BLaER1 treated with 17β-estradiol and CSF1 and Interleukin-3, amounts not matched to agents 10 nM and 100 nM (cell line): Measurements from ENCODE around the gene GPC1.
A peak's percentile ranks its signal among the peaks of the same experiment; 100 is the strongest.

ENCODE experiments used
- H3K27ac ChIP-seq, 11 experiments: shearing (Covaris generic); formaldehyde crosslinking; 2 replicates each; pipeline ENCODE4 v1.8.1; 2022
- H3K27me3 ChIP-seq, 11 experiments: shearing (Covaris generic); formaldehyde crosslinking; 2 replicates each; pipeline ENCODE4 v1.8.1; 2022
- H3K36me3 ChIP-seq, 11 experiments: shearing (Covaris generic); formaldehyde crosslinking; 2 replicates each; pipeline ENCODE4 v1.8.1; 2022
- H3K4me1 ChIP-seq, 10 experiments: shearing (Covaris generic); formaldehyde crosslinking; 2 replicates each; pipeline ENCODE4 v1.8.1; 2022
- H3K4me2 ChIP-seq, 11 experiments: shearing (Covaris generic); formaldehyde crosslinking; 2 replicates each; pipeline ENCODE4 v1.8.1; 2022
- H3K4me3 ChIP-seq, 10 experiments: shearing (Covaris generic); formaldehyde crosslinking; 2 replicates each; pipeline ENCODE4 v1.8.1; 2022
- H3K9ac ChIP-seq, 11 experiments: shearing (Covaris generic); formaldehyde crosslinking; 2 replicates each; pipeline ENCODE4 v1.8.1; 2022
- H3K9me3 ChIP-seq, 11 experiments: shearing (Covaris generic); formaldehyde crosslinking; replicated peaks in 1 of 11; 2 replicates each; pipeline ENCODE4 v1.8.1; 2022
- H4K20me1 ChIP-seq, 11 experiments: shearing (Covaris generic); formaldehyde crosslinking; 2 replicates each; pipeline ENCODE4 v1.8.1; 2022
- Cebpa-rat ChIP-seq, 11 experiments: shearing (Covaris generic); IDR thresholded peaks; 2 replicates each; pipeline ENCODE4 v1.8.1; 2022

Gene GPC1

DNA sequence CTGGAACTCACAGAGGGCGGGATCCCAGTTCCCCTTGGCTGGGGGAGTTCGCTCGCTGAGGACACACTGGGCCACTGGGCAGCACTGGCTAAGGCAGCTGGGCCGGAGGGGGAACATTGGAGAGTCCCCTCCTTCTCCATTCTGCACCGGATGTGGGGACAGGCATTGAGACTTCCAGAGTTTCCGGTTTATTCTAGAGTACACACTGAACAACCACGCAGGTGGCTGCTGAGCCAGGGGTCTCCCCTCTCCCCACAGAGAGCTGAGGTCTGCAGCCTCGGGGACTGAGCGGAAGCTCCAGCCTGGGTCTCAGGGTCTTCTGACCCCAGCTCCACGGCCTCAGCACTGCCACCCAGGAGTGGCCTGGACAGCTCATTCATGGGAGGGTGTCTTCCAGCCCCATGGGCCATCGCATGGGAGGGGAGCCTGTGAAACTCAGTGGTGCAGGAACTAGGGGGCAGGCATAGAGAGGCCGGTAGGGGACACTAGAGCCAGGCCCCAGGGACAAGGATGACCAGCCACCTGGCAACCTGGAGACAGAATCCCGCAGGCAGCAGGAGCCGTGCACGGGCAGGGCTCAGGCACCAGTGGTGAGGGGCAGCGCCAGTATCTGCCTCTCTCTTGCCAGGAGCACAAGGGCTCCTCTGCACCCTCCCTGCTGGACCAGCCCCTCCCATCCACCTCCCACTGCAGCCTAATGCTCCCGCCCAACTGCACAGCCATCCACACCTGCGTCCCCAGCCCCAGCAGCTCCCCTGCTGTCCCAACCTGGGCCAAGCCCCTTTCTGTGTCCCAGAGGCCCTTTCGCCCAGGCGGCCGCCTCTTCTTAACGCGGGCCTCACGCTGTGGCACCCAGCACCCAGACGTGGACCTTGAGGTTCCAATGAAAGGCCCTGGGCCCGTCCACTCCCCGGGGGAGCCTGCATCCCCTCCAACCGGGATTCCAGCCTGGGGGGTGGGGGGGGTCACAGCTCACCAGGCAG lies 45.1 kb upstream of the GPC1 start:
- no peaks in the 10 kb centered on the region for H3K36me3 ChIP-seq
- peak overlapping the region; percentile 65 to 90 (median 86) for H3K4me2 ChIP-seq
- H3K4me1 ChIP-seq, result peaks cover 42 to 56% (median 46%) of the 10 kb centered on the region in 10 experiments
- no peaks in the 10 kb centered on the region for H3K9me3 ChIP-seq
- no peaks in the 10 kb centered on the region for H4K20me1 ChIP-seq
- no peak for TF ChIP-seq Cebpa-rat (IDR thresholded peaks at IDR 0.05)
- H3K27ac ChIP-seq, result peak overlapping the region in 8 of 11 experiments; percentile 13 to 70 (median 40); a peak in 11 of 22 replicates
- H3K9ac ChIP-seq, result peak overlapping the region in 5 of 11 experiments; percentile 6 to 55 (median 36); a peak in 6 of 22 replicates
- H3K4me3 ChIP-seq, result 0 out of 20 replicates have a peak overlapping the region, but pooled peaks of 1 of the 10 experiments have one; percentile 2
- H3K27me3 ChIP-seq, result no peaks in the 10 kb centered on the region

DNA sequence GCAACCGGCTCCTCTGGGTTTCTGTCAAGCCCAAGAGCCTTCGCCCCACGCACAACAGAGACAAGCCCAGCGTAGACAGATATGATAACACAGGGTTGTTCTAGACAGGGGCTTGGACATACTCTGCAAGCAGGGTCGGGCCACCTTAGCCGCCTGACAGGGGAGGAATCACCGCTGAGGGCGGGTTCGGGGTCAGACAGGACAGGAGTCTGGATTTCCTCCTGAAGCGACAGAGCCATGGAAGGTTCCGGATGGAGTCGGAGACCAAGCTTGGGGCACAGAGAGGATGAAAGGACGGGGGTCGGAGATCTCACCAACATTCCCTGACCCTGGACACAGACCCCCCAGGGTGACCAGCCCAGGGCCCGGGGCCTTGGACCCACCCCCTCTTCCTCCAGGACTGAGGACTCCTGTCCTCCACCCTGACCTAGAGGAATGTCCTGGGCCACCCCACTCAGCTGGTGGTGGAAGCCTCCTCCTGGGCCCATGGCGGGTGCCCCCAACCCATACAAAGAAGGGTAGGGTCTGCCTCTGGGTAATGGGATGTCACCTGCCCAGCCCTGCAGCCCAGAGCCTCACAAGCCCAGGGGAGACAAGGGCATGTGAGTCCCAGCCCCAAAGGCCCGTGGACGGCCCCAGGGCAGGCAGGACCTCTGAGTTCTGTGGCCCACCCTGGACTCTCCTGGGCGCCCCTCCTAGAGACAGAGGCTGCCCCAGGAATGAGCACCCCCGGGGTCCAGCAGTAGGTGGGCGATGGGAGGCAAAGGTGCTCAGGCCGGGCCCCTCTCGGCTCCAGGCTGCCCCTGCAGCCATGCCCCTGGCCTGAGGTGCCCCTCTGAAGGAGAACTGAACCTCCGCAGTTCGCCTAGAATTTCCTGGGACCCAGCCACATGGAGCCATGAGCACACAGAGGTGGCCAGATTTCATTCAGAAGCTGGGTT lies 44.1 kb upstream of the GPC1 start:
- TF ChIP-seq Cebpa-rat (IDR thresholded peaks at IDR 0.05), result no peak
- H3K9ac ChIP-seq, result peak overlapping the region in 3 of 11 experiments; percentile 18 to 36 (median 29); a peak in 2 of 22 replicates
- no peaks in the 10 kb centered on the region for H3K36me3 ChIP-seq
- H3K27ac ChIP-seq, result peak overlapping the region in 4 of 11 experiments; percentile 45 to 70 (median 61); a peak in 7 of 22 replicates
- H3K4me3 ChIP-seq, result no peak overlapping the region
- H3K4me1 ChIP-seq, result peaks cover 42 to 56% (median 46%) of the 10 kb centered on the region in 10 experiments
- H4K20me1 ChIP-seq, result no peaks in the 10 kb centered on the region
- peak overlapping the region in 10 of 11 experiments; percentile 43 to 90 (median 86); a peak in 20 of 22 replicates for H3K4me2 ChIP-seq
- H3K27me3 ChIP-seq, result no peaks in the 10 kb centered on the region
- no peaks in the 10 kb centered on the region for H3K9me3 ChIP-seq

DNA sequence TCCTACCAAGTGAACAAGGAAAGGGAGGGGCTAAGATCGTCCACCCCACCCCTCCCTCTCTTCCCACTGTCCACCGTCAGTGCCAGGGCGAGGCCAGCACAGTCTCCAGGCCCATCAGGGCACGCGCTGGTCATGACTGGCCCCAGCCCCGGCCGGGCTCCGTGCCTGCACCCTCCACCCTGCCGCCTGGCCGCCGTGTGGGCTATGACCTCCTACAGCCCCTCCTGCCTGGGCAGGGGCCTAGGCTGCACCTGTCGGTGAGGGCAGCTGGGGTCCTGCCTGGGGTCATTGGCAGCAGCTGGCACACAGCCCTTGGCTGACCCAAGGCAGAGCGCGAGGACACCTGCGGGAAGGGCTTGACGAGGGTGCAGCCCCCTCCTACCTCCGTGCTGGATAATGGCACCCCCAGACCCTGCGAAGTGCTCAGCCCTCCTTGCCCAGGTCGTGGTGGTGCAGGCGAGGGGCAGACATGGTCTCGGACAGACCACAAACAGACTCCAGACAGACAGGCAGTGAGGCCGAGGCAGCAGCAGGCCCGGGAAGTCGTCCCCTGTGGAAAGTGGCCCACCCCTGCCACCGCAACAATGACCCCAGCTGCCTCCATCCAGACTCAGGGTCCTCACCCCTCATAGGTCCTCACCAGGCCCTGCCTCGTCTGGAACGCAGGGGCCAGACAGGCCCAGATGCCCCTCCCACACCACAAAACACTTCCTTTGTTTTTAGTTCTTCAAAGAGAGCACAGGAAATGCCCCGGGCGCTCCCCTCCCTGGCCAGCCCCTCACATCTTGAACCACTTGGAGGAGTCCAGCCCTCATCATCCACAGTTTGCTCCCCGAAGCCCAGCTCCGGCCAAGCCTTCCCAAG lies 43.1 kb upstream of the GPC1 start:
- TF ChIP-seq Cebpa-rat (IDR thresholded peaks at IDR 0.05), result no peak
- H3K4me3 ChIP-seq, result no peak overlapping the region
- H3K9me3 ChIP-seq, result no peaks in the 10 kb centered on the region
- peaks cover 41 to 52% (median 46%) of the 10 kb centered on the region in 10 experiments for H3K4me1 ChIP-seq
- H3K27ac ChIP-seq, result peak overlapping the region in 9 of 11 experiments; percentile 17 to 70 (median 45); a peak in 15 of 22 replicates
- no peaks in the 10 kb centered on the region for H4K20me1 ChIP-seq
- H3K36me3 ChIP-seq, result no peaks in the 10 kb centered on the region
- peak overlapping the region; percentile 43 to 90 (median 86) for H3K4me2 ChIP-seq
- H3K27me3 ChIP-seq, result no peaks in the 10 kb centered on the region
- H3K9ac ChIP-seq, result peak overlapping the region in 7 of 11 experiments; percentile 0 to 55 (median 42); a peak in 7 of 22 replicates

DNA sequence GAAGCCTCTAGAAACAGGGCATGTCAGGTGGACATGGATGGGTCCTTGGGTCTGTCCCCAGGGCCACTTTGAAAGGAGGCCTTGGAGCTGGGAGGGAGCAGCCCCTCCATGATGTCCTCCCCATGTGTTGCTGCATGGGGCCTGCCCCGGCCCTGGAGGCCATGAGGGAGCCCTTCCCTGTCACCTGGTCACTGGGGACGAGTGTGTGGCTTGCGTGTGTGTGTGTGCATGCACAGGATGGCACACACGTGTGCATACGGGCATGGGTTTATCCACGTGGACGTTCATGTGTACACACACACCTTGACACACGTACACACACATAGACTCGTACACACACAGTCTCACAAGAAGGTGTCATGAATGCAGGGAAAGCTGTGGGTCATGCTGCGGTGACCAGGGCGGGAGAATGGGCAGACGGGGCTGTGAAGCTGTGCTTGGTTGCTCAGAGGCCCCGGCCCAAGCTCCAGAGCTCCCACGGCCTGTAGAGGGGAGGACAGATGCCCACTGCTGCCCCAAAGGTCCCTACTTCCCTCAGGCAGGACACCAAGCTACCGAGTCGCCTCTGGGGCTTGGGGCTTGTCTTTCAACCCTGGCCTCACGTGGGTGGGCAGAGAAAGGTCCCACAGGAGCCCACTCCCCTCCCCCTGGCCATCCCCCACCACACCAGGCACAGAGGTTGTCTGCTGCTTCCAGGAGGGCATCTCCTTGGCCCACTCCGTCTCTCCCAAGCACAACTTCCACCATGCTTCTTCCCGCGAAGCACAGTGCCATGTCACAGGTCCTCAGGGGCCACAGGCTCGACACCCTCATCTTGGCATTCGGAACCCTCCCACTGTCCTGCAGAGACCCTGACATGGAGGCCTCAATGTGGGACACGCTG lies 42.3 kb upstream of the GPC1 start:
- Histone ChIP-seq H3K9ac (peak overlapping the region in 4 of 11 experiments; percentile 0 to 50 (median 36); a peak in 2 of 22 replicates), H3K4me3 (no peak overlapping the region), H3K27ac (peak overlapping the region in 9 of 11 experiments; percentile 17 to 70 (median 39); a peak in 11 of 22 replicates), H3K36me3 (no peaks in the 10 kb centered on the region), H3K9me3 (no peaks in the 10 kb centered on the region), H4K20me1 (no peaks in the 10 kb centered on the region), H3K4me2 (peak overlapping the region; percentile 43 to 90 (median 86)), H3K27me3 (no peaks in the 10 kb centered on the region), H3K4me1 (peaks cover 35 to 48% (median 44%) of the 10 kb centered on the region in 10 experiments)
- no peak for TF ChIP-seq Cebpa-rat (IDR thresholded peaks at IDR 0.05)

DNA sequence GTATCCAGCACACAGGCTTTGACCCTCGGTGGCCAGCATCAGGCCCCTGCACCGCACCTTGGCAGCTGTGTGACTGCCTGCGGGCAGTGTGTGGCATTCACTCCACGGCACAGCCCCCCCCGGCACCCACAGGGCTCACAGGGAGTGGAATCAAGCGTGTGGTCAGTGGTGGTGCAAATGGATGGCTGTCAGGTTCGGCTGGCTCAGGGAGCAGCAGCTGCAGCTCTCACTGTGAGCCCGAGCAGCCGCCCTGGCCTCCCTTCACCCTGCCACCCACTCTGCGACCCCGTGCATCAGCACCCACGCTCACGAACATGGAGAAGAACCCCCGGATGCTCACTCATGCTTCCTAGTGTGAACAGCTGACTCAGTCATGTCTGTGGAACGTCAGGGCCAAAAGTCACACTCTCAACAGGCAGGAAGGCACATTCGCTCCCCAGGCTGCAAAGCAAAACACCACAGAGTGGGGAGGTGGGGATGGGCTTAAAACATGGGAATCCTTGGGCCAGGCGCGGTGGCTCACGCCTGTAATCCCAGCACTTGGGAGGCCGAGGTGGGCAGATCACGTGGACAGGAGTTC lies 41.5 kb upstream of the GPC1 start:
- no peaks in the 10 kb centered on the region for H3K9me3 ChIP-seq
- H3K4me2 ChIP-seq, result no peak overlapping the region
- H3K27me3 ChIP-seq, result no peaks in the 10 kb centered on the region
- no peak overlapping the region for H3K4me3 ChIP-seq
- H3K36me3 ChIP-seq, result no peaks in the 10 kb centered on the region
- no peak overlapping the region for H3K9ac ChIP-seq
- no peak for TF ChIP-seq Cebpa-rat (IDR thresholded peaks at IDR 0.05)
- H3K27ac ChIP-seq, result no peak overlapping the region
- no peaks in the 10 kb centered on the region for H4K20me1 ChIP-seq
- peaks cover 34 to 44% (median 42%) of the 10 kb centered on the region in 10 experiments for H3K4me1 ChIP-seq

DNA sequence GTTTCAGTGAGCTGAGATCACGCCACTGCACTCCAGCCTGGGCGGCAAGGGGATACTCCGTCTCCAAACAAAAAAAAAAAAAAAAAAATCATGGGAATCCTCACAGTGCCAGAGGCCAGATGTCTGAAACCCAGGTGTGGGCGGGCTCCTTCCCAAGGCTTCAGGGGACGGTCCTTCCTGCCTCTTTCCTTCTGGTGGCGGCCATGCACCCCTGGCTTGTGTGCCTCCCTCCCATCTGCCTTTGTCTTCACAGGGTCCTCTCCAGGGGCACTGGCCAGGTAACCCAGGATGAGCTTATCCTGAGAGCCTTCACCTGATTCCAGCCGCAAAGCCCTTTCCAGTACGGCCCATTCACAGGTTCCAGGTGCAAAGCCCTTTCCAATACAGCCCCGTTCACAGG lies 40.9 kb upstream of the GPC1 start:
- no peak overlapping the region for H3K4me2 ChIP-seq
- H3K4me1 ChIP-seq, result peaks cover 28 to 38% (median 36%) of the 10 kb centered on the region in 10 experiments
- no peak overlapping the region for H3K9ac ChIP-seq
- no peaks in the 10 kb centered on the region for H4K20me1 ChIP-seq
- no peak overlapping the region for H3K4me3 ChIP-seq
- H3K9me3 ChIP-seq, result no peaks in the 10 kb centered on the region
- no peaks in the 10 kb centered on the region for H3K36me3 ChIP-seq
- H3K27me3 ChIP-seq, result no peaks in the 10 kb centered on the region
- H3K27ac ChIP-seq, result no peak overlapping the region
- no peak for TF ChIP-seq Cebpa-rat (IDR thresholded peaks at IDR 0.05)

DNA sequence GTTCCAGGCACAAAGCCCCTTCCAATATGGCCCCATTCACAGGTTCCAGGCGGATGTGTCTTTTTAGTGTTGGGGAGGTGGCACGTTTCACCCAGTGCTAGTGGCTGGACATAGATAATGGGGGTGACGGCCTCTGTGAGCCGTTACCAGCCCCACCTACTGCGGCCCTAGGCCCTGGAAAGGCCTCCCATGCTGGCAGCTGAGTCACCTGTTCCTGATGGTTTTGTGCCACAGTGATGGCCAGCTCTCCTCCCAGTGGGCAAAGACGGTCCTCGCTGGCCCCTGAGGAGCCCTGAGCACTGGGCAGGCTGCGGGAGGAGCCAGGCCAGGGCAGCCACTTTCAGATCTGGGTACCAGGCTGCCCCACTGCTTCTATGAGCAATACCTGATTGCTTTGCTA lies 40.0 kb upstream of the GPC1 start:
- Histone ChIP-seq H4K20me1 (no peaks in the 10 kb centered on the region), H3K27me3 (no peaks in the 10 kb centered on the region), H3K4me3 (no peak overlapping the region), H3K4me2 (no peak overlapping the region), H3K36me3 (no peaks in the 10 kb centered on the region), H3K27ac (no peak overlapping the region), H3K4me1 (peaks cover 19 to 31% (median 27%) of the 10 kb centered on the region in 10 experiments), H3K9ac (no peak overlapping the region), H3K9me3 (no peaks in the 10 kb centered on the region)
- TF ChIP-seq Cebpa-rat (IDR thresholded peaks at IDR 0.05), result no peak
